Glomerular visceral epithelial cell (primary cell): ENCODE data around the gene CAPZB.
"Not testable (repeated sequence)": the region's sequence is repeated elsewhere in the genome, so short reads cannot be mapped to it uniquely, and the experiment has no call there.

Experiments used
- DNase-seq: peaks from one replicate; pipeline ENCODE4 v3.0.0-alpha.2; 2016; ENCODE audit errors: extremely low spot score

Gene CAPZB

DNA sequence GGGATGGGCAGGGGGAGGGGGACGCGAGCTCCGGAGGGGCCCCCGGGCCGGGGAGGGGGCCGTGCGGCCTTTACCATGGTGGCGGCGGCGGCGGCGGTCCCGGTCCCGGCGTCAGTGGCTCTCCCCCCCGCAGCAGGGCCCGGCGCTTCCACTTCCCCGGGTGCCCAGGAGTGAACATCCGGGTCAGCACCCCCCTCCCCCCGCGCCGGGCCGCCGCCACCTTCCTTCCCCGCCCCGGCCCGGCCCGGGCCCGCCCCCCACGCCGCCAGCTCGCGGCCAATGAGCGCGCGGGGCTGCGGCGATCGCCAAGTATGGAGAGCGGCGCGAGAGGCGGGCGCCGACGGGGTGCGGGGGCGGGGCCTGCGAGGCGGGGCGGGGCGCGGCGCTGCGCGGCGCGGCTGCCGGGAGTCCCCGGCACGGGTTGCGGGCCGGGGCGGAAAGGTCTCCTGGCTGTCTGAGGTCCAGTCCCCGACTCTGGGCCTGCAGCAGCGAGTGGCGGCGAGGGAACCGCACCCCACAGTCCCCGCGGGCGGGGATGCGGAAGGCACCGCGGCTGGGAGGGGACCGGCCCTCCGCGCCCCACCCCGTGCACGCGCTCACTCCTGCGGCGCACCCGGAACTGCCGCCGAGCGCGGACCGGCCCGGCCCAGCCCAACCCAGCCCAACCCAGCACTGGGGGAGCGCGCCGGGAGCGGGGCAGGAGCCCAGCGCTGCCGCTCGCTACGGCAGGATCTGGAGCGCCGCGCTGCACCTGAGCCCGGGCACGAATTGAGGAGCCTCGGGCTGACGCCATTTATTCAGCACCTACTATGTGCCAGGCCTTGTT, at the start of gene CAPZB:
CAPZB (minus strand) TSS at position 178 of the 826 bp plus-strand sequence; CDS start at position 77, 101 bp downstream.
- DNase-seq = peak; percentile 94

- DNase-seq = no peak
These were observed 48.9 kb upstream of the CAPZB start for GRCh38 chr1:19534281-19534680.

GRCh38 chr1:19533626-19534025, 48.3 kb upstream of the CAPZB start:
- DNase-seq = no peak

GRCh38 chr1:19532519-19532918, 47.2 kb upstream of the CAPZB start:
- DNase-seq = no peak

- DNase-seq = no peak
These were observed 44.3 kb upstream of the CAPZB start for GRCh38 chr1:19529664-19530063.

DNA sequence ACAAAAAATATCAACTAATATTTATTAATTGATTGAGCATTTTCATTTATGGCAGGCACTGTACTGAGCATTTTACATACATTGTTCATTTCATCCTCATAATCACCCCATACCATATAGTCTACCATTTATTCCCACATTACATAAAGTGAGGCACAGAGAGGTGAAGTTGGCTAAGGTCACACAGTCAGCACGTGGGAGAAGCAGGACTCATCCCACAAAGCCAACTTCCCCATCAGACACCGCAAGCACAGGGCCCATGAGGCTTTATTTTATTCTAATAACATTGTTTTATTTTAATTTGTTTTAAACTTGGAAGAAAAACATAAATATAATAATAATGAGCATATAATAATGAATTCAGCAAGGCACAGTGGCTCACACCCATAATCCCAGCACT, 43.1 kb upstream of the CAPZB start:
- DNase-seq = no peak

DNA sequence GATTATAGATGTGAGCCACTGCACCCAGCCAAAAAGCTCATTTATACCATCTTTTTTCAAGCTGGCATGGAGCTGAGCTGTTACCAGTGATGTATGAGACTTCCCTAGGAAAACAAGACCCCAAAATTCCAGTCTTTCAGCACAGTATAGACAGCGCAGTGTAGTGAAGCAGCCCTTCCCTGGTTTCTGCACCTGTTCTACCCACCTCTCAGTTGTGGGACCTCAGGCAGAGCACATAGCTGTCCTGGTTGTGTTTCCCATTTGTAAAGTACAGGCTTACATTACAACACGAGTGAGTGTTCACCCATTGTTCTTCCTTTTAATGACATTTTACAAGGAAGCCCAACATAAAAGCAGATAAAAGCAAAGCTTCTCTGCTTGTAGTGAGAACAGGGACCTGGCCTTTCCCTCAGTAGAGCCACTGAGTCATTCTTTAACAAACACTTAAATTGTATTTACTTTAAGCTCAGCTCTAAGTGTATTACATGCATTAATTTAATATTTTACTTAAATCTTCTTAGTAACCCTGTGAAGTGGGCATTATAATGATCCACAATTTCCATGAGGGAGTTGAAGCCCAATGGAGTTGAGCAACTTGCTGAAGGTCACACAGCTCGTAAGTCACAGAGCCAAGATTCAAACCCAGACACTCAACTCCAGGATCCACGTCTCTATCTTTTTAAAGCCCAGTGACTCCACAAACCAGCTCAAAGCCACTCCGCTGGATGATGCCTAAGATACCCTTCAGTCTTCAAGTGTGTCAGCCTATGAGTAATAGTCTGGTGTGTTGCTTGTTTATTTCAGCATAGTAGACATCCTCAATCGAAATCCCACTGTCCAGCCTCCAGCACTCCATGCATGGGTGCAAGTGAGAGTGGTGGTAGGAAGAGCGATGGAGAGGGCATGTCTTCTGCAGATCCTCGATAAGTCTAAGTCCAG, 40.5 kb upstream of the CAPZB start:
- no peak for DNase-seq

DNA sequence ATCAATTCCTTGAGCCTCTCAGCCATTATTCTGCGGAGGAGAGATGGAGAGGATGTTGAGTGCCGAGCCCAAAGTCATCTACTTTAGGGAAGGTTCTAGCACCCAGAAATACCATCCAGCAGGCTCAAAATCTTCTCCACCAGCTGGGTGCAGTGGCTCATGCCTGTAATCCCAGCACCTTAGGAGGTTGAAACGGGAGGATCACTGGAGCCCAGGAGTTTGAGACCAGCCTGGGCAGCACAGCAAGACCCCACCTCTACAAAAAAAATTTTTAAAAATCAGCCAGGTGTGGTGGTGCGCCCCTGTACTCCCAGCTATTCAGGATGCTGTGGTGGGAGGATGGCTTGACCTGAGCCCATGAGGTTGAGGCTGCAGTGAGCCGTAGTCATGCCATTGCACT, 39.5 kb upstream of the CAPZB start:
- DNase-seq = no peak

GRCh38 chr1:19522570-19522969, 37.2 kb upstream of the CAPZB start:
- DNase-seq = not testable (repeated sequence)

- DNase-seq = no peak
These were observed 36.1 kb upstream of the CAPZB start for GRCh38 chr1:19521411-19521810.

DNA sequence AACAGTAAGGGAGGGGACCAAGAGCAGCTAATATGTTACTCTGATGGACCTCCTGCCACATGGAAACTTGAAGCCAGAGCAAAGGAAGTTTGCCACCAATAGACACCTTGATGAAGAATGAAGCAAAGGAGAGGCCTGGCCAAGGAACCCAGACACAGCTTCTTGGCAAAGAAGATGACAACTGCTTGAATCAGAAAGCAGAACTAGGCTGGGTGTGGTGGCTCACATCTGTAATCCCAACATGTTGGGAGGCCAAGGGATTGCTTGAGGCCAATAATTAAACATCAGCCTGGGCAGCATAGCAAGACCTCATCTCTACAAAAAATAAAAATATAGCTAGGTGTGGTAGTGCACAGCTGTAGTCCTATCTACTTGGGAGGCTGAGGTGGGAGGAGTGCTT, 31.7 kb upstream of the CAPZB start:
- DNase-seq = no peak

- DNase-seq = no peak
These were observed 29.9 kb upstream of the CAPZB start for GRCh38 chr1:19515201-19515600.

GRCh38 chr1:19514391-19514831, 29.1 kb upstream of the CAPZB start:
- no peak for DNase-seq

GRCh38 chr1:19512545-19512944, 27.2 kb upstream of the CAPZB start:
- DNase-seq = peak; percentile 33

DNA sequence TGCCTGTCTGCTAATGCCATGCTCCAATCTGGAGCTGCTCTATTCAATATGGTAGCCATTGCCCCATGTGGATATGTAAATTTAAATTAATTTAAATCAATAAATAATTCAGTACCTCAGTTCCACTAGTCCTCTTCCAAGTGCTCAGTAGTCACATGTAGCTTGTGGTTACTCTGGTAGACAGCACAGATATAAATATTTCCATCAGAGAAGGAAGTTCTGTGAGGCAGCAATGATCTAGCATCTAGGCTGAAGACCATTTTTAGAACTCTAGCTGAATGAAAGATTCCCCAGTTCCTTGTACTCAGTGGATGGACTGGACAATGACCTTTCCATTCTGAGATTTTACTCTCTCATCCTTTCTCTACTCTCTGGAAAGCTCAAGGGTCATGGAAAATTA, 25.8 kb upstream of the CAPZB start:
- DNase-seq = no peak

GRCh38 chr1:19509647-19510046, 24.3 kb upstream of the CAPZB start:
- not testable (repeated sequence) for DNase-seq

DNA sequence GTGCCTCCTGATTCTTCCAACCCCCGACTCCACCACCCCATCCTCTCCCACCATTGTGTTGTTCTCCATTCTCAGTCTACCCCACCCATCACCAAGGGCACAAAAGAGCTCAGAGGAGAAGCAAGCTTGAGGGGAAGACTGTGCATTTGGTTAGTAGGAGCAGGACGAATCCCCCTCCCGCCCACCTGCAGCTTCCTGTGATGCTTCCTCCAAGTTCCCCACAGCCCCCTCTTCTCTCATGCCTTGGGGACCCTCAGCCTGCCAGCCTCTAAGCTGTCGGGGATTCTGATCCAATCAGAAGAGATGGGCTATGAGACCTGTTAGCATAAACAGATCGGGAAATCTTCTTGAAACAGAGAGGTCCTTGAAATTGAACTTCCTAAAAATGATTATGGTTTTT, 22.2 kb upstream of the CAPZB start:
- DNase-seq = no peak

DNA sequence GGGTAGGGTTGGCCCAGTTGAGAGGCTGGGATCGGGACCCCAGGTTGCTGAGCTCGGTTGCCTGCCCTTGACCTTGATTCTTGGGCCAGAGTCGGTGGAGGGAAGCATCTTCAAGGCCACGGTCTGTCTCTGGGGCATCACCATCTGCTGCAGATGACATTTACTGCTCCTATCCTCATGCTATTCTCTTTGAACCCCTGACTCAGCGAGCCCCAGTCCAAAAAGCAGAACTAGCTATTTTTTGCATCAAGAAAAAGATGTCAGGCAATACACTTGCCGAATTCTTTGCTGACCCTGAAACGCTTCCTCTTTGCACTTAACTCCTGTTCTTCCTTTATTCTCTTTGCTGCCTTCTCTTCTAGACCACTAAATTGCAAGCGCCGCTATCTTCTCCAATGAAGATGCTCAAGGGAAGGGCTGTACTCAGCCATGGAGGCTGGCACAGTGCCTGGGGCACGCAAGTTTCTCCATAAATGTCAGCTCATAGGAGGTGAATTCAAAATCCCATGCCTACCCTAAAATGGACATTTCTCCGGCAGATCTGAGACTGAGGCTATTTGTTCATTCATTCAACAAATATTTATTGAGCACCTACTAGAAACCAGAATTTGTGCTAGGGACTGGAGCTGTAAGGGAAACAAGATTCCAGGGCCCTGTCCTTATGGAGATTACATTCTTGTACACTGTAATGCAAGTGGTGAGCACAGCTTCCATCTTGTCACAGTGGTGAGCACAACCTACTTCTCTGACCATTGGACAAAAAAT, 20.5 kb upstream of the CAPZB start:
- DNase-seq = no peak

- peak; percentile 56 for DNase-seq
These were observed 19.7 kb upstream of the CAPZB start for GRCh38 chr1:19504796-19505692.

DNA sequence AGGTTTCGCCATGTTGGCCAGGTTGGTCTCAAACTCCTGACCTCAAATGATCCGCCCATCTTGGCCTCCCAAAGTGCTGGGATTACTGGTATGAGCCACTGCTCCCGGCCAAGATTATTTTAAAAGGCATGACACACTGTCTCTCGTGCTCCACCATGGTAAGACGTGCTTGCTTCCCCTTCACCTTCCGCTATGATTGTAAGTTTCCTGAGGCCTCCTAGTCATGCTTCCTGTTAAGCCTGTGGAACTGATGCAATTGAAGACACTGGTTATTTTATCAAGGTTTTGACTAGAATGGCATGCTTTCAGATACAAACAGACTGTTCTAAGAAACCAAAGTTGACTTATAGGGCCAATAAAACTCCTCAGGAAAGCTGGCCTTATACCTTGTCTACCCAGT, 16.9 kb upstream of the CAPZB start:
- not testable (repeated sequence) for DNase-seq

GRCh38 chr1:19499887-19500286, 14.5 kb upstream of the CAPZB start:
- not testable (repeated sequence) for DNase-seq
